HepG2 (cell line): ENCODE data around the gene MUL1.

Experiments used
- EP300 ChIP-seq, 3 experiments: sonication (generic) in 1 of 3; formaldehyde crosslinking in 1 of 3; IDR thresholded peaks; 2 replicates each; pipeline versions ENCODE4 v1.5.1 to v1.6.1; 2011 to 2020; ENCODE audit warnings: low read depth in 2 of 3, low read length in 2 of 3, borderline replicate concordance in 1 of 3, improper control_type of control experiment in 1 of 3, mild to moderate bottlenecking in 1 of 3, missing genetic modification reagents in 1 of 3, moderate library complexity in 1 of 3
- ZC3H13 ChIP-seq: sonication (generic); formaldehyde crosslinking; IDR thresholded peaks from 2 replicates; pipeline ENCODE4 v1.8.1; 2023; ENCODE audit warnings: mild to moderate bottlenecking, missing genetic modification reagents, moderate library complexity
- ZNF30 ChIP-seq: sonication (generic); formaldehyde crosslinking; IDR thresholded peaks from 2 replicates; pipeline ENCODE4 v1.5.0; 2020; ENCODE audit warnings: mild to moderate bottlenecking, missing genetic modification reagents
- TF ChIP-seq, protein P1 (sequence below): sonication (generic); formaldehyde crosslinking; IDR thresholded peaks from 2 replicates; pipeline ENCODE4 v1.4.0; 2020; ENCODE audit warnings: missing genetic modification reagents

DNA sequence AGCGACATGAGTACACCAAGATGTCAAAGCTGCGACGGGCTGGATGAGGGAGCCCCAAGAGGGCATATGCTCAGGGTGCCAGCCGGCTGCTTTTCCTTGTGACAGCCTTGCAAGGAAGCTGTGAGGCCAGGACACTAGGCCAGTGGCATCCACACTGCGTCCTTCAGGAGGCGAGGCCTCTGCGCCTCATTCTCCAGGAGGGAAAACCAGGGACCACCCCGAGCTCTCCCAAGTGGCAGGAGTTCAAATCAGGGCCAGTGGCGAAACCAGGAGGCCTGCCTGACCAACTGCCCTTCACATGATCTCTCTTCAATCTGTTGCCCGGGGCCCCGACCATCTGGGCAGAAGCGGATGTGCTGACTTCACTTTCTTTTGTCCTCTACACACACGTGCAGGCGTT is 8.2 kb downstream of the MUL1 start:
- TF ChIP-seq ZNF30: no peak
- no peak for TF ChIP-seq EP300 (IDR thresholded peaks at IDR 0.05; ENCODE audit: low read depth in 2 of 2, low read length in 2 of 2)
- TF ChIP-seq EP300 (CRISPR knock-in tag; IDR thresholded peaks at IDR 0.05; ENCODE audit: borderline replicate concordance): no peak
- TF ChIP-seq, protein P1, sequence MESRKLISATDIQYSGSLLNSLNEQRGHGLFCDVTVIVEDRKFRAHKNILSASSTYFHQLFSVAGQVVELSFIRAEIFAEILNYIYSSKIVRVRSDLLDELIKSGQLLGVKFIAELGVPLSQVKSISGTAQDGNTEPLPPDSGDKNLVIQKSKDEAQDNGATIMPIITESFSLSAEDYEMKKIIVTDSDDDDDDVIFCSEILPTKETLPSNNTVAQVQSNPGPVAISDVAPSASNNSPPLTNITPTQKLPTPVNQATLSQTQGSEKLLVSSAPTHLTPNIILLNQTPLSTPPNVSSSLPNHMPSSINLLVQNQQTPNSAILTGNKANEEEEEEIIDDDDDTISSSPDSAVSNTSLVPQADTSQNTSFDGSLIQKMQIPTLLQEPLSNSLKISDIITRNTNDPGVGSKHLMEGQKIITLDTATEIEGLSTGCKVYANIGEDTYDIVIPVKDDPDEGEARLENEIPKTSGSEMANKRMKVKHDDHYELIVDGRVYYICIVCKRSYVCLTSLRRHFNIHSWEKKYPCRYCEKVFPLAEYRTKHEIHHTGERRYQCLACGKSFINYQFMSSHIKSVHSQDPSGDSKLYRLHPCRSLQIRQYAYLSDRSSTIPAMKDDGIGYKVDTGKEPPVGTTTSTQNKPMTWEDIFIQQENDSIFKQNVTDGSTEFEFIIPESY (CRISPR knock-in tag): no peak
- TF ChIP-seq ZC3H13: no peak
